ENCODE measurements around the gene MAN2A1.
"Not testable (repeated sequence)": the region's sequence is repeated elsewhere in the genome, so short reads cannot be mapped to it uniquely, and the experiment has no call there.

Gene MAN2A1

GRCh38 chr5:109812698-109813097, 123.0 kb downstream of the MAN2A1 start:
- DNase-seq (ENCODE audit: low read depth in 2 of 3, low spot score in 1 of 3) = no peak

- no peak for DNase-seq (ENCODE audit: low read depth in 2 of 3, low spot score in 1 of 3)
Observed at GRCh38 chr5:109816732-109817131, 127.0 kb downstream of the MAN2A1 start.

GRCh38 chr5:109819878-109820277, 130.2 kb downstream of the MAN2A1 start:
- DNase-seq (ENCODE audit: low read depth in 2 of 3, low spot score in 1 of 3) = no peak

GRCh38 chr5:109823597-109823996, 133.9 kb downstream of the MAN2A1 start:
- DNase-seq (ENCODE audit: low read depth in 2 of 3, low spot score in 1 of 3) = no peak

- DNase-seq (ENCODE audit: low read depth in 2 of 3, low spot score in 1 of 3) = no peak
Observed at GRCh38 chr5:109825450-109825849, 135.7 kb downstream of the MAN2A1 start.

- DNase-seq (ENCODE audit: low read depth in 2 of 3, low spot score in 1 of 3) = no peak
Observed at GRCh38 chr5:109826426-109826825, 136.7 kb downstream of the MAN2A1 start.

- no peak for DNase-seq (ENCODE audit: low read depth in 2 of 3, low spot score in 1 of 3)
Observed at GRCh38 chr5:109829331-109829730, 139.6 kb downstream of the MAN2A1 start.

- DNase-seq (ENCODE audit: low read depth in 2 of 3, low spot score in 1 of 3) = no peak
Observed at GRCh38 chr5:109830955-109831502, 141.3 kb downstream of the MAN2A1 start.

- DNase-seq (ENCODE audit: low read depth in 2 of 3, low spot score in 1 of 3) = not testable (repeated sequence)
Observed at GRCh38 chr5:109832207-109833188, 142.8 kb downstream of the MAN2A1 start.

GRCh38 chr5:109833946-109834345, 144.2 kb downstream of the MAN2A1 start:
- no peak for DNase-seq (ENCODE audit: low read depth in 2 of 3, low spot score in 1 of 3)

- no peak for DNase-seq (ENCODE audit: low read depth in 2 of 3, low spot score in 1 of 3)
Observed at GRCh38 chr5:109836280-109836679, 146.6 kb downstream of the MAN2A1 start.

GRCh38 chr5:109837231-109837861, 147.6 kb downstream of the MAN2A1 start:
- DNase-seq (ENCODE audit: low read depth in 2 of 3, low spot score in 1 of 3) = no peak

GRCh38 chr5:109838157-109838556, 148.4 kb downstream of the MAN2A1 start:
- DNase-seq (ENCODE audit: low read depth in 2 of 3, low spot score in 1 of 3) = no peak

GRCh38 chr5:109844148-109844547, 154.4 kb downstream of the MAN2A1 start:
- no peak for DNase-seq (ENCODE audit: low read depth in 2 of 3, low spot score in 1 of 3)

GRCh38 chr5:109844695-109845094, 155.0 kb downstream of the MAN2A1 start:
- DNase-seq (ENCODE audit: low read depth in 2 of 3, low spot score in 1 of 3) = no peak

- no peak for DNase-seq (ENCODE audit: low read depth in 2 of 3, low spot score in 1 of 3)
Observed at GRCh38 chr5:109848130-109848529, 158.4 kb downstream of the MAN2A1 start.

GRCh38 chr5:109849478-109850088, 159.9 kb downstream of the MAN2A1 start:
- DNase-seq (ENCODE audit: low read depth in 2 of 3, low spot score in 1 of 3) = no peak

GRCh38 chr5:109852371-109853155, 162.8 kb downstream of the MAN2A1 start:
- no peak for DNase-seq (ENCODE audit: low read depth in 2 of 3, low spot score in 1 of 3)

GRCh38 chr5:109853377-109853776, 163.7 kb downstream of the MAN2A1 start:
- no peak for DNase-seq (ENCODE audit: low read depth in 2 of 3, low spot score in 1 of 3)

GRCh38 chr5:109855056-109855455, 165.3 kb downstream of the MAN2A1 start:
- no peak for DNase-seq (ENCODE audit: low read depth in 2 of 3, low spot score in 1 of 3)

Measured in stimulated activated CD4-positive, alpha-beta T cell treated with anti-CD3 and anti-CD28 coated beads, Interleukin-12 subunit alpha, Interleukin-12 subunit beta, amount 100 ng/mL, for 48 hours (primary cell).